ENCODE measurements around the gene ATP1B3.

GRCh38 chr3:141875374-141875892 lies 1.0 kb upstream of the ATP1B3 start:
- TF ChIP-seq EZH2 (IDR thresholded peaks at IDR 0.05), result no peak
- no peak for TF ChIP-seq POLR2AphosphoS5 (IDR thresholded peaks at IDR 0.05; ENCODE audit: borderline replicate concordance, low read depth, low read length)
- TF ChIP-seq FOXP2 (optimal IDR thresholded peaks at IDR 0.05; ENCODE audit: control extremely low read depth, extremely low read length, insufficient read depth), result peak; percentile 58
